GM21737 (cell line): Measurements from ENCODE around the gene GPR156.

Experiments
- ATAC-seq: cut with Tn5 transposase; IDR thresholded peaks from one replicate; pipeline ENCODE4 v1.9.1; 2021; ENCODE audit warnings: mild to moderate bottlenecking, moderate library complexity; ENCODE audit not compliant: unreplicated experiment

Gene GPR156

GRCh38 chr3:120198305-120198878 lies 86.6 kb downstream of the GPR156 start:
- no peak for ATAC-seq

- no peak for ATAC-seq
These were observed 88.2 kb downstream of the GPR156 start for GRCh38 chr3:120196812-120197211.

DNA sequence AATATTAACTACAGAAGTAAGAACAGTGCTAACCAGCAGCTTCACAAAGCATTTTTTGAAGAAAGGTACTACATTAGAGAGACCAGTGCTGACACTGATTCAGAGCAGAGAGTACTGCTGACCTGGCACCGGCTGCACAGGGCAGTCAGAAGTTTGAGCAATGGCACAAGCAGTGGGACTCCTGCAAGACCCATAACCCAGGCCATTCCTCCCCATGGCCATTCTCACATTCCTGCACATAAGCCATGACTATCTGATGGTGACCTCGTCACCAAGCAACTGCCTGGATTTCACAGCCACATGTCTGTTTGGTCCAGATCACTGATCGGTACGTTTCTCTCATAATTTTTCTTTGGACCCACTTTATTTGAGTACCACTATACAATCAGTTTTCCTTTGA lies 88.7 kb downstream of the GPR156 start:
- ATAC-seq, result no peak

GRCh38 chr3:120193554-120193953 lies 91.5 kb downstream of the GPR156 start:
- ATAC-seq, result no peak

DNA sequence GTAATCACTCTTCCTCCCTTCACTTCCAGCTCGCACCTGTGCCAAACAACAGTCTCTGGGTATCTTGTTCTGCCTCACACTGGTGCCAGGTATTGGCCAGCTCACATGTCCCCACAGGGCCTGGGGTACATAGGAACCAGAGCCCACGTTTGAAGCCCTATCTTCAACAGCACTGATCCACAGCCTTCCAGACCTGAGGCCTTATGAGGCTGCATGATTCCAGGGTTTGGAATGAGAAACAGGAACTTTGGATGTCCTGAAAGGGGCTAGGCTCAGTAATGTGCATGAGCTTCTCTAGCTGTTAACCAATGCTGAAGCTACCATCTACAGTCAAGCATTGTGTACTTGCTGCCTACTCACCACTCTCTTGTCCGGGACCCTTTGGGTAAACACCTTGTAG lies 92.4 kb downstream of the GPR156 start:
- ATAC-seq, result no peak

- ATAC-seq, result no peak
These were observed 92.9 kb downstream of the GPR156 start for GRCh38 chr3:120192159-120192558.

- no peak for ATAC-seq
These were observed 102.2 kb downstream of the GPR156 start for GRCh38 chr3:120182613-120183511.

GRCh38 chr3:120181632-120182031 lies 103.4 kb downstream of the GPR156 start:
- no peak for ATAC-seq

DNA sequence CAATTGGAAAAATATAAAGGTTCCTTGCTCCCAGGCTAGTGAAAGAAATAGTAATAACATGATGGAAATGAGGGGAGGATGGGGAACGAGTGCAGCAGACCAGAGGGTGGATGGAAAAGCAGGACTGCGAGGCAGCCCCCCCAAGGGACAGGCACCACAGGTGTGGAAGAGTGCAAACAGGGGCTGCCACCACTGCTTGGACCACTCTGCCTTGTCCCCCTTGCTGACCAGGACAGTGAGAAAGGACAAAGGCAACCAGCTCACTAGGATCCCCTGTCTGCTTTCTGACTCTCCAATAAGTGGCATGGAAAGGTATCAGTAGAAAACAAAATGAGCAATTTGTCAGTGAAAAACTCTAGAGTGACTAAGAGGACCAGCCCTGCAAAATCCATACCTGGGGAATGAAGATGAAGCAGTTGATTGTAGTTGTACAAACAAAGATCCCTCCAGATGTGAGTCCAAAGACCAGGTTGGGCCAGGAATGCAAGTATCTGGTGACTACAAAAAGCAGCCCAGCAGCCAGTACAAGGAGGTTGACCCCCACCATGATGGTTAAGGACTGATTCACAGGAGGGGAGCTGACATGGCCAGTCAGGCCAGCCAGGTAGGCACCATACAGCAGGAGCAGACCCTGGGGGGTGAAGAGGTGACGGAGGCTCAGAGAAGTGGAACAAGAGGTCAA lies 104.2 kb downstream of the GPR156 start:
- no peak for ATAC-seq

DNA sequence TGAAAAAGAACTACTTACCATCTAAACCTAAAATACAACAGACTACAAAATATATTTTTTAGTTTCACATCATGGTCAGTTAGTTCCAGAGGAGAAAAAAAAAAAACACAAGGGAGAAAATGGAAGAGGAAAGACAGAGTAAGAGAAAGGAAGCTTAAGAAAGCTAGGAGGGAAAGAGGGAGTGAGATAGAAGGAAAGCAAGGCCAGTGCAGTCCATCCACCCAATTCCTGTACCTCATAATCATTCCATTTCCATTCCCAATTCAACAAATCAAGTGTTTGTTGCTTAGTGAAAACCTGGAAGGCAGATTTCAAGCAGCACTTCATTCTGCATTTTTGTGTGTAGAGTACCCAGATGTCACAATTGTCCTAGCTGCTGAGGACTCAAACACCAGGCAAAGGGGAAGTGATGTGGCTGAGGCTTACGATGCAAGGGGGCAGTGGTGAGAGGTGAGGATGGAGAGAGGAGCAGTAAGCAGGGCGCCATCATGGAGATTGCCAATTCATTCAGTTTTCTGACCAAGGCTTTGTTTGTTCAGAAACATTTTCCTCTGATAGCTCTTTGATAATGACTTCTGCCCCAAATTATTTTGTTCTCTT lies 107.2 kb downstream of the GPR156 start:
- ATAC-seq, result no peak

DNA sequence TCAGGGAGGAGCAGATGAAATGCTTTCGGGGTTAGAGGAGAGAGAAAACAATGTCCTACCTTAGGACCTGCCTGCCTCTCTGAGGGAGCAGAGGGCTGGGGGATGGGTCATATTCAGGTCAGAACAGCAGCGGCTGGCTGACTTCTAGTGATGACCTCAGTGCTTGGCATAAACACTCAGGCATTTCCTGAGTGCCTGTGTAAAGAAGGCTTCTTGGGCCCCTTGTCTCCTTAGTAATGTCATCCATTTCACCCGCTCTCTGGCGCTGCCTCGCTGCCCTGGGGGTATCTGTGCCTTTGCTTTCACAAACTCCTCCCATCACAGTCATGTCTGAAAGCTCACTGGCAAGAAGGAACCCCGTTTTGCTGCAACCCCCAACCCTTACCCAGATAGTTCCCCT lies 107.9 kb downstream of the GPR156 start:
- ATAC-seq, result no peak

DNA sequence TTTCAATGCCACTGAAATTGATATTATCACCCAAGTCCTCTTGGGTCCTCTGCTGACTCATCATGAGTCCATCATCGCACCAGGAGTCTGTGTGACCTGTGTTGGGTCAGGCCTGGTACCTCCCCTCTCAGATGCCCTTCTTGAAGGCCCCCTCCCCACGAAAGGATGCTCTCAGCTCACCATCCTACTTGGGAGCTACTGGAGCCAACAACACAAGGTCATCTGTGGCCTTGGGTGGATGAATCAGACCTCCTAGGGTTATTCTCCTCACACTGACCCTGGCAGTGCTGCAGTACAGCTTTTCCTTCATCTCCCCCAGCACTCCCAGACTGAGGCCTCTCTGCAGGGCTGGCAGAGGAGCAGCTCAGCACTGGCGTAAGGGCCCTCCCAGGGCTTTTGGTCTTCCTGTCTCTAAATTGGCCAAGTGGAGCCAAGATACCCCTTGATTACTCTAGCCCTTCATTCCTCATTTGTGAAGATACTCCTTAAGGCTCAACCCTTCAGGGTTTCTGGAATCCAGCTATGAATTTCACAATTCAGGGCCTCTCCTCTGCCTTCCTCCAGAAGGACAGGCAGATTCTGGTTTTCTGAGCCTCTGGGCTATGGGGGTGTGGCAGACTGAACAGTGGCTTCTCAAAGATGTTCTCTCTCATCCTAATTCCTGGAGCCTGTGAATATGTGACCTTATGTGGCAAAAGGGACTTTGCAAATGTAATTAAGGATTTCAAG lies 110.0 kb downstream of the GPR156 start:
- no peak for ATAC-seq

- no peak for ATAC-seq
These were observed 111.9 kb downstream of the GPR156 start for GRCh38 chr3:120173056-120173675.

DNA sequence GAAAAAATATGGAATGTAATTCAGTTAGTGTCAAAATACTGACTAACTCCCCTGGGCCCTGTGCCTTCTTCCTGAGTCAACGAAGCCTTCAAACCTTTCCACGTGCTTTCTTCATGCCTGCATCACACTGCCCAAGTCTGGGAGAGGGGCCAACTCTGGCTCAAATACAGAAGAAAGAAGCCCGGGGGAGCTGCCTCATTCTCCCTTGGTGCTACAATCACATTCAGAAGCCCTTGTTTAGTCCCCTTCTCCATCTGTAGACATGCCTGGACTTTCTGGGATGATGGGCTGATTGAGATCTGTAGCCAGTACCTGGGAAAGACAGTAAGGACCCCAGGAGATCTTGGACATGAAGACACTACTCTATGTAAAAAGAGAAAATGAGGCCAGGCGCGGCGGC lies 113.0 kb downstream of the GPR156 start:
- ATAC-seq, result no peak

DNA sequence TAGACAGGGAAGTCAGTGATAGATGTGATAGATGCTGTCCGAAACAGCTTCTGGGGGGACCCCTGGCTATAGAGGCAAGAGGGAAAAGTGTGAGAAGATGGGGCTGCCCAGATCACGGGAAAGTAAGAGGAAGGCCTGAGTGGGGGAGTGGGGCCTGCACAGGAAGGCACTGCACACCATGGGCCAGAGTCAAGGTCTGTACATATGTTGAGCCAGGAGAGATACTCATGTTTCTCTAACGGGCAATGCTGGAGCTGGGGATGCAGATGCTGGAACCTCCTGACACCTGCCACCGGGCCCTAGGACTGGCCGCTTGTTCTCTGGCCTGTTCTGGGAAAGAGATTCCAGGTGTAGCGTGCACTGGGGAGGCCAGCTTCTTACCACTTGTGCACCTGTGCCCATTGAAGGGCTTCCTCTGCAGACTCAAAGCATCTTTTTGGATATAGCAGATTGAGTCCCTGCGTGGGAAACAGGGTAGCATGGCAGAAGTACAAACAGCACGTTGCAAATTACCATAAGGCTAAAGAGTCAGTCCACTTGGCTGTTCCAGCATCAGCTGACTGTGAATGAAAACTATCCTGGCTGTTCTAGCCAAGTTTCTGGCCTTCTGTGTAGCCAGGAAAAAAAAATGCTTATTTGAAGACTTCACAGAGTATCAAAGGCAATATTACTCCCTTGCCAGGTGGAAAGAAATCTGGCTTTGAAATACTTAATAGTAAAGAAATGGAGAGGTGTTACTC lies 113.7 kb downstream of the GPR156 start:
- no peak for ATAC-seq

- no peak for ATAC-seq
These were observed 114.8 kb downstream of the GPR156 start for GRCh38 chr3:120170223-120170622.

DNA sequence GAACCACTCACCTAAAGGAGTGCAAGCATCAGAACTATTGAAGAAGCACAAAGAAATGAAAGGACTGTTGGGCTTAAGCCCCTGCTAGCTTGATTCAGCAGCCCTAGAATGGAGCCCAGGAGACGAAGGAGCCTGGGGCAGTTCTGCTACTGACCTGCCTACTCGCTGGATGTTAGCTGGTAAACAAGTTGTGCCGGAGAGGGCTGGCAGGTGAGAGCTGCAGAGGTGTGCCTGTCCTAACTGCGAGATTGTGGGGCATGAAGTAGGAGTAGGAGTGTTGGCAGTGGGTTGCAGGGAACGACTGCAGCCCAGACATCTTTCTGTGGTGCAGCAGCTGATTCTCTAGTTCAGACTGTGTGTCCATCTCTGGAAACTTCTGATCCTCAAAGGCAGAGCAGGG lies 115.6 kb downstream of the GPR156 start:
- ATAC-seq, result no peak

GRCh38 chr3:120168611-120169010 lies 116.4 kb downstream of the GPR156 start:
- ATAC-seq, result no peak

DNA sequence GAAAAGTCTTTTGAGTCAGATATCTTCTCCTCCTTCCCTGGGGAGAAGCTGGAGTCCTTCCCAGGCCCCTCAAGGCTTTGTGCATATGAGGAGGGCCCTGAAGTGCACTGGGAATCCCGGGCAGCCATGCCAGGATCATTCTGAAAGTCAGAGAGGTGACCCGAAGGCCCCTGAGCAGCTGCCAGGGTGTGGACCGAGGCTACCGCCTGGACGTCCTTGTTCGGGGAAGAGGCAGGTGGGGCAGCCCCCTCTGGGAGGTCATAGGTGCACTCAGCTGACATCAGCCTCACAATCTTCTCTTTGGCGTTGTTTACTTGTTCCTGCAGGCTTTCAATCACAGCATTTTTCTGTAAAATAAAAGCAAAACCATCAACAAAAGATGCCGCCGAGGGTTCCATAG lies 117.0 kb downstream of the GPR156 start:
- no peak for ATAC-seq

DNA sequence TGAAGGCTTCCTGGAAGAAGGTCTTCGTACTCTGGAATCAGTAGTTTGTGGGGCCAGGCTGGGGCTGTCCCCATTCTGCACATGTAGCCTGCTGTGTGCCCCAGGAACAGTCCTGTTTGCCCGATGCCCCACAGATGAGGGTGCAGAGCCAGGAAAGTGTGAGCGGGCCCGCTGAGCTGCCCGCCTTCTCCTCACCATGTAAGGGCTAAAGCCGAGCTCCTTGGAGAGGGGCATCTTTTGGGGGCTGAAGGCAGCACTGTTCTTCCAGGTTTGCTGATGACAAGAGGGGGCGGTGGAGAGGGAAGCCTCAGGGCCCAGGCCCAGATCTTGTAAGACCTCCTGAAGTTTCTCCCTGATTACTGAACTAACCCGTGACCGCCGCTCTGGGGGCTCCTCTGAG lies 117.5 kb downstream of the GPR156 start:
- no peak for ATAC-seq
